DMS114 treated with DMSO at 0.1 percent for 48 hours (cell line): Measurements from ENCODE around the gene CD300LD.
A peak's percentile ranks its signal among the peaks of the same experiment; 100 is the strongest.
"Not testable (repeated sequence)": the region's sequence is repeated elsewhere in the genome, so short reads cannot be mapped to it uniquely, and the experiment has no call there.

Experiments used
- DNase-seq: peaks from one replicate; lab custom pipeline; 2025; ENCODE audit not compliant: unreplicated experiment; lab: John Stamatoyannopoulos, UW

The CD300LD gene

DNA sequence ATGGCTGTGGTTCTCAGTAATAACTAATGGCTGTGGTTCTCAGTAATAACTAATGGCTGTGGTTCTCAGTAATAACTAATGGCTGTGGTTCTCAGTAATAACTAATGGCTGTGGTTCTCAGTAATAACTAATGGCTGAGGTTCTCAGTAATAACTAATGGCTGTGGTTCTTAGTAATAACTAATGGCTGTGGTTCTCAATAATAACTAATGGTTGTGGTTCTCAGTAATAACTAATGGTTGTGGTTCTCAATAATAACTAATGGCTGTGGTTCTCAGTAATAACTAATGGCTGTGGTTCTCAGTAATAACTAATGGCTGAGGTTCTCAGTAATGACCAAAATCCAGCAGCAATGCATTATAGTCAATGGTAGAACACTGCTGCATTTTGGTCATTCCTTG, 18.4 kb downstream of the CD300LD start:
- DNase-seq = not testable (repeated sequence)

DNA sequence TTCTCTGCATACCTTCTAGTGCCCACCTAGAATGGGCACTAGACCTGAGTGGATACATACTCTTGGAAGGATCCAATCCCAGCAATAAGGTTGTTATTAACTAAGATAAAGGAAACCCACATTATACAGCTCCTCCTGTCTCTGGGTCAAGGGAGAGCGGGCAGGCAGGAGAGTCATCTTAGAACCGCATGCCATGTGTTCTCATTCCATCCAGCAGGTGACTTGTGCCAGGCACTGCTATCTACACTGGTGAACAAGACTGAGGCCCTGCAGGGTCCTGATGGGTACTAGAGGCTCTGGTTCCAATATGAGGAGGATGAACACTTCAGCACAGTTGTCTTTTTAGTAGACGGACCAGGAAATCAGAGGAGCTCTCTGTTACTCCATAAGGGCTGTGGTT, 18.9 kb downstream of the CD300LD start:
- DNase-seq = no peak

DNA sequence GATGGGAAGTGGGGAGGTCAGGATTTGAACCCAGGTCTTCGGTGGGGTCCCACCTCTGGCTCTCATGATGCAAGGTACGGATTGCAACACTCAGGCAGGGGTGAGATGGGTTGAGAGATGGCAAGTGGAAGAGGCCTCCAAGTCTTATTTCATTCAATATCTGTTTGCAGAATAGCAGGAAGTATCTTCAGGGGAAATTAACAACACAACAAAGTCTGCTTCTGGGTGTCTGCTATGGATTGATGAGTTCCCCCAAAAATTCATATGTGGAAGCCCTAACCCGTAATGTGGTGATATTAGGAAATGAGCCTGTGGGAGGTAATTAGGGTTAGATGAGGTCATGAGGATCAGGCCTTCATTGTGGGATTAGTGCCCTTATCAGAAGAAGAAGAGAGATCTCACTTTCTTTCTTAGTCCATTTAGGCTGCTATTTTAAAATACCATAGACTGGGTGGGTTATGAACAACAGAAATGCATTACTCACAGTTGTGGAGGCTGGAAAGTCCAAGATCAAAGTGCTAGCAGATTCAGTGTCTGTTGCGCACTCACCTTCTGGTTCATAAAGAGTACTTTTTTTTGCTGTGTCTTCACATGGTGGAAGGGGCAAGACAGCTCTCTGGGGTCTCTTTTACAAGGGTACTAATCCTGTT, 20.3 kb downstream of the CD300LD start:
- no peak for DNase-seq

DNA sequence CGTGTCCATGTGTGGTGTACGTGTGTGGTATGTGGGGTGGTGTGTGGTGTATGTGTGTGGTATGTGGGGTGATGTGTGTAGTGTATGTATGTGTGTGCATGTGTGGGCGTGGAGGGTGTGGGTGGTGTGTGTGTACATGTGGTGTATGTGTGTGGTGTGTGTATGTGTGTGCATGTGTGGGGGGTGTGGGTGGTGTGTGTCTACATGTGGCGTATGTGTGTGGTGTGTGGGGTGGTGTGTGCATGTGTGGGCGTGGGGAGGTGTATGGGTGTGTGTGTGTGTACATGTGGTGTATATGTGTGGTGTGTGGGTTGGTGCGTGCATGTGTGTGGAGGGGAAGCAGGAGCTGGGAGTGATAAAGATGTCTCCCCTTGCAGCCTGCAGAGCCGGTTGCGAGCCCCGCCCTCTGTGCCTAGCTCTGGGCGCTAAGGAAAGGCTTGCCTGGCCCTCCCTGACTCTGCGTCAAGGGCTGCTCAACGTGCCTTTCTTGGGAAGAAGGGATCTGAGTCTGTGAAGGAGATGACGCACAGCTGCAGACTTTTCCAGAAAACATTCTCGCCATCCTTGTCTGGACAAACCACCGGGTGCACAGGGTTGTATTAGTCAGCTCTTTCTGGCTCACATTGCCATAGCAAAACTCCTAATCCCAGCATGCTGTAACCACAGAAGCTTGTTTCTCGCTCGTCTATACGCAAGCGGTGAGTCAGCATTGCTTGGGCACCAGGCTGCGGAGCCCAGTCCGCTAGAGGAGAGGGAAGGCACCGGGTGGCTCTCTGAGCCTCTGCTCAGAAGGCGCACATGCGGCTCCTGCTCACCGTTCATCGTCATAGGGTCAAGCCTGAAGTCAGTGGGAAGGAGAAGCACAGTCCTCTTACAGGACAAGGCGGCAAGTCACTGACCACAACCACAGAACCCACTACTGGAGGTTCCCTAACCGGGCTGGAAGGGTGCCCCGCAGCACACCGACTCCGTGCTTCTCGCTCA, 22.8 kb downstream of the CD300LD start:
- no peak for DNase-seq

DNA sequence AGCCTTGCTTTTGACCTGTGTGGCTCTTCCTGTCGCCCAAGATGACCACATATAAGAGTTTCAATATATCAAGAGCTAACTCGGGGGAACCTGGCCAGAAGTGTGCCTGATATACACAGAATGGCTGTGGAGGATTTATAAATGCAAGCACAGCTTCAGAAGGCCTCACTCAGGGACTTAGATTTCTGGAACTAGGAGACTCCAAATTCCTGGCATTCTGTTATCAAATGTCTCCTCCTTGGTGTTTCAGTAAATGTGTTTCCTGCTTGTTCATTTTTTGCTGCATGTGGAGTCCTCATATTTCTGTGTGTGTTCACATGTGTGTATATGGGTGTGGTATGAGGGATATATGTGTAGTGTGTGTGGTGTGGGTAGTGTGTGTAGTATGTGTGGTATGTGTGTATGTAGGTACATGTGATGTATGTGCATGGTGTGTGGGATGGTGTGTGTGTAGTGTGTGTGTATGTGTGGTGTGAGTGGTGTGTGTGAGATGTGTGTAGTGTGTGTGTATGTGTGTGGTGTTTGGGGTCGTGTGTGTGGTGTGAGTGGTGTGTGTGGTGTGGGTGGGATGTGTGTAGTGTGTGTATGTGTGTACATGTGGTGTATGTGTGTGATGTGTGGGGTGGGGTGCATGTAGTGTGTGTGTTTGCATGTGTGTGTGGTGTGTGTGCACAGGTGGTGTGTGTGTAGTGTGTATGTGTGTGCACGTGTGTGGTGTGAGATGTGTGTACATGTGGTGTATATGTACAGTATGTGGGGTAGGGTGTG, 23.8 kb downstream of the CD300LD start:
- DNase-seq = no peak

DNA sequence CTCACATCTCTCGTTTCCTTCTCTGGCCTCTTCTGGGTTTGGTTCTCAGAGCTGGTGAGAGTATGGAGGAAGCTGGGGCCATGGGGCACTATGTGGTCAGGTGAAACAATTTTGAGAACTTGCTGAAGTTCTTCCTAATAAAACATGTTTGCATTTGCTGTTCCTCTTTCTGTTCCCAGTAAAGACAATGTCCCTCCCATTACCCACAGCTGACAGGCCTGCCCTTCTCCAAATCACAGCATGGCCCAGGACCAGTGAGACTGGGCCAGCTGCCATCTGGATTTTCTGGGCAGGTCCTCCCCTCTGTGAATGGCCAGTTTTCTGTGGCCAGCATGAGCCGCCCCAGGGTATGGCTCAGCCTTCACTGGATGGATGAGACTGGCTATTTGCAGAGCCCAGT, 24.7 kb downstream of the CD300LD start, which contains the start of gene CD300H:
Gene CD300H (minus strand): TSS at position 113 of the 400 bp plus-strand sequence.
- no peak for DNase-seq

DNA sequence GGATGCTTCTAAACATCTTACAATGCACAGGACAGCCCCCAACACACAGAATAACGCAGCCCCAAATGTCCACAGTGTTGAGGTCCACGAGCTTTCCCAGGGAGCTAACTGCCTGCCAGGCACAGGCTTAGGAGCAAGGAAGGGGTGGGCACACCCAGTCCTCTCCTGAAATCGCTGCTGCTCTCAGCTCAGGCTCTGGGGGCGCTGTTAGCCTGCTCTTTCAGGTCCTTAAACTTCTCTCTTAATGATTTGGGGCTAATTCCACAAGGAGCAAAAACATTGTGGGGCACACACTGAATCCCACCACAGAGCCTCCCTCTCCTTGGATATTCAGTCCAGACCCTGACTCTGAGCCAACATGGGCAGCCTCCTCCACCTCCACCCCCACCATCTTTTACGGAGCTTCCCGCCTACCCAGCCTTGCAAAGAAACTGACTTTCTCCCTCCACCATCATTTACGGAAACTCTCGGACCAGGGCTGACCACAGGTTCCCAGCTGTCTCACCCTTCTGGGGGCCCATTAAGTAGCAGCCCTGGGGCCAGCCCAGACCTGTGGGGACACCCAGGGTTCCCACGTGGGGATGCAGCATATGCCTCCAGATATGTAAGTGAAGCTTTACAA, 25.8 kb downstream of the CD300LD start:
- DNase-seq = peak; percentile 3

DNA sequence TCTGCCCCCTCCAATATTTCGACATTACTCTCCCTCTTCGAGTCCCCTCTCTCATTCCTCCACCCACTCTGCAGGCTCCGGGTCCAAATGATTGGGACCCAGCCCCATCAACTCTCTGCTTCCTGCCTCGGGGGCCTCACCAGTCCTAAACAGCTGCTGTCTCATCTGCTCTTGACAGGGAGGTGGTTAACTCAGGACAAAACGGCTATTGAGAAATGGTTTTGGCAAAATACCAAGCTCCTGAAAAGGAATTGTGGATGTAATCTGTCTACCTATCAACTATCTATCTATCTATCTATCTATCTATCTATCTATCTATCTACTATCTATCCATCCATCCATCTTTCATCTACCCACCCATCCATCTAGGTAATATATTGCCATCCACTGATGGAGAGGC, 27.0 kb downstream of the CD300LD start:
- no peak for DNase-seq

DNA sequence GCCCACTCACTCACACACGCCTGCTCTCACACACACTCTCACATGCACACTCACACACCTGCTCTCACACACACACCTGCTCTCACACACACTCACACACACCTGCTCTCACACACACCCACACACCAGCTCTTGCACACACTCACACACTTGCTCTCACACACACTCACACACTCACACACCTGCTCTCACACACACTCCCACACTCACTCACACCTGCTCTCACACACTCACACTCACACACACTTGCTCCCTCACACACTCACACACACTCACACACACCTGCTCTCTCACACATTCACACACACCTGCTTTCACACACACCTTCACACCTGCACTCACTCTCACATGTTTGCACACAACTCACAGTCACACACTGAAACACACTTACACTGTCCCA, 28.7 kb downstream of the CD300LD start:
- no peak for DNase-seq

DNA sequence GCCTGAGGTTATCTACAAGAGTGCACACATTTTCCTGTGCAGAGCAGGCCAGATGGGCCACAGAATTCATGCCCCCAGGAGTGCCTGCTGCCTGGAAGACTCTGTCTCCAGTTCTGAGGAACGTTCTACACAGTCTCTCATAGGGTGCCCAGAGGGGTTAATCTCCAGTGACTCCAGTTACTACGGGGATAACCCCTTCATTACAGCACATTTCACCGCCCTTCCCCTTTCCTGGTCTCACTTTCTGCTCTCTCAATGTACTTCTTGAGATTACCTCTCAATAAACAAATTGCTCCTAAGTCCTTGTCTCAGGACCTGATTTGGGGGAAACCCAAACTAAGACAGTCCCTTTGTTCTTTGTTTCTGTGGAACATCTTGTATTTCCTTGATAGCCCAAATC, 30.5 kb downstream of the CD300LD start:
- no peak for DNase-seq

DNA sequence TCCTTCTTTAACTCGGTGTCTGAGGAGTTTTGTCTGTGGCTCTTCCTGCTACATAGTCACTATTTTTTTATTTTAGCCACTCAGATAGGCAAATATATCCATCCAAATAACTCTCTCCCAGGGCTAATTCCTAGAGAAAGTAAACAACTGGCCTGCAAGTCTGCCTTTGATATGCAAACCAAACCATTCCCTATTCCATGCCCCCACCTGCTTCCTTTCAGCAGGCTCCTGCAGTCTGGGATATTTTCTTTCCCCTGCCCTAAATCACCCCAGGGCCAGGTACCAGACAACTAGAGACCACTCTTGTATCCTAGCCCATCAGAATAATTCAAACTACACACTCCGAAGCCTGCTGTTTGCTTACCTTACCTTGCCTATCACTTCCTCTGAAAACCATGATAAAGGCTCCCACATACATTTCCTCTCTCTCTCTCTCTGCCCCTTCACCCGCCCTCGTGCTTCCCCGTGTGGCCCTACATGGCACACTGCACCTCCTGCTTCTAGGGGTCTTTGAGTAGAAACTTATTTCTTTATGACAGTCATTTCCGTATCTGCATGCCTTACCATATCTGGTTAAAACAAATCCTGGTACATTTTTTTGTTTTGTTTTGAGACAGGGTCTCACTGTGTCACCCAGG, 33.1 kb downstream of the CD300LD start:
- no peak for DNase-seq

DNA sequence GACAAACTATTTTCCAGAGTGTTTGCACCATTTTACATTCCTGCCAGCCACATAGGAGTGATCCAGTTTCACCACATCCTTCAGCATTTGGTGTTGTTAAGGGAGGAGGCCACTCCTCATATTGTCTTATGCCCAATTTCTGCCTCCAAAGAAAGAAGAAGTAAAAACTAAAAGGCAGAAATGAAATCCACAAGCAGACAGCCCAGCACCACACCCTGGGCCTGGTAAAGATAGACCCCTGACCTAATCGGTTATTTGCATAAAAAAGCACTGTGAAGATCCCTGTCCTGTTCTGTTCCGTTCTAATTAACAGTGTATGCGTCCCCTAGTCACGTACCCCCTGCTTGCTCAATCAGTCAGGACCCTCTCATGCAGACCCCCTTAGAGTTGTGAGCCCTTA, 33.7 kb downstream of the CD300LD start:
- DNase-seq = not testable (repeated sequence)

DNA sequence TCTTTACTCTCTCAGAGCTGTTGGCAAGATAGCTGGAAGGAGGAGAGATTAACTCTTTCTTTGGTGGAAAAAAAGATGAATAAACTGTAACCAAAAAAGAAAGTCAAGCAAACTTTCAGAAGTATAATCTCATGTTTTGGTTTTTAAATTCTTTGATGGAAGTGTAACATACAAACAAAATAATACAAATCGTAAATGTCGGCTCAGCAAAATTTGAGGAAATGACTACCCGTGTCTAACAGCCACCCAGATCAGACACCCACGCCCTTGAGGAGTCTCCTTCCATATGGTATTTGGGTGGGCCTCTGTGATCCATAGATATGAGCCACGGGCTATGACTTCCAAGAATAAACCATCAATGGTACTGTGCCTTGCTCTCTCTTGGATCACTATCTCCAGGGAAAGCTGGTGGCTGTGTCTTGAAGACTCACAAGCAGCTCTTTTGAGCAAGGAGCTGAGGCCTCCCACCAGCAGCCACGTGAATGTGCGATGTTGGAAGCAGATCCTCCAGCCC, 36.6 kb downstream of the CD300LD start:
- no peak for DNase-seq

DNA sequence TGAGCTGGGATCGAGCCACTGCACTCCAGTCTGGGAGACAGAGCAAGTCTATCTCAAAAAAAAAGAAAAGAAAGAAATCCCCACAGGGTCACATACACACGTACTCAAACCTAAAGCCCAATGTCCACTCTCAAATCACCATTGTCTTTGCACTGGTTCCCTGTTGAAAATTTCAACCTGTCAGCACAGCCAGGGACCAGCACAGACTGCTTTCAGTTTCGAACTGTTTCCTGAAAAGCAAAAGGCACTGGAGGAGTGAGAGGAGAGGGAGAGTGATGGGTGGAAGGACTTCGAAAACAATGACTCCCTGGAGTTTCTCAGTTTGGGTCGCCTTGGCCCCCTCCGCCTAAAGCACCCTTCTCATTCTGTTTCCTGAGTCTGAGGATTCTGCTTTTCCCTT, 37.2 kb downstream of the CD300LD start:
- no peak for DNase-seq

DNA sequence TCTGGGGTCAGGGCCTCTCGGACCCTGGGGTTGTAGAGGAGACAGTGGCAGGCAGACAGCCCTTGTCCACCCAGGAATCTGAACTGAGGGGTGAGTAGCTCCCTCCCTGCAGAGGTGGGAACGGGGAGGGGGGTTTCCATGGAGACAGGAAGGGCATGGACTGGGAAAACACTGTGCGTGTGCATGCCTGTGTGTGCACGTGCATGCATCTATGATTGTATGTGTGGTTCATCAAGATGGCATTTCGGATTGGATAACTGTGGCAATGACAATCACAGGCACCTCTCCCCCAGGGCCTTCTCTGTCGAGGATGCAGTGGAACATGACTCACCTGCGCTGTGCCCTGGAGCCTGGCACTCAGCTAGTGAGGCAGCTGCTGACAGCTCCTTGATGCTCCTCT, 40.0 kb downstream of the CD300LD start:
- DNase-seq = no peak

DNA sequence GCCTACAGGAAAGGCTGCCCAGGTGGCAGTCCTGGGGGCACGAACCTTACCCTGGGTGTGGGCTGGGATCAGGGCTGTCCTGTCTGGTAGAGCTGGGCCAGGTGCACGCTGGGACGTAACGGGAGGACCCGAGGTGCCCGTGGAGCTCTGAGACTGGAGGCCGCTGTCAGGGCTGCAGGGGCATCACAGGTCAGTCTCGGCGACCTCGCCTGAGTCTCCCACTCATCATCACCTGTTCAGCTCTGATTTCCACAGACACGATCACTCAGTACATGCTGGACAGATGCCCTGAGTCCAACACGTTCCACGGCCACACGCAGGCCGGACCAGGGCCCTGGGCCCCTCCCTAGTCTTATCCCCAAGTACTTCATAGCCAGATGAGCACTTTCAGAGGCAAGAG, 41.5 kb downstream of the CD300LD start:
- no peak for DNase-seq

DNA sequence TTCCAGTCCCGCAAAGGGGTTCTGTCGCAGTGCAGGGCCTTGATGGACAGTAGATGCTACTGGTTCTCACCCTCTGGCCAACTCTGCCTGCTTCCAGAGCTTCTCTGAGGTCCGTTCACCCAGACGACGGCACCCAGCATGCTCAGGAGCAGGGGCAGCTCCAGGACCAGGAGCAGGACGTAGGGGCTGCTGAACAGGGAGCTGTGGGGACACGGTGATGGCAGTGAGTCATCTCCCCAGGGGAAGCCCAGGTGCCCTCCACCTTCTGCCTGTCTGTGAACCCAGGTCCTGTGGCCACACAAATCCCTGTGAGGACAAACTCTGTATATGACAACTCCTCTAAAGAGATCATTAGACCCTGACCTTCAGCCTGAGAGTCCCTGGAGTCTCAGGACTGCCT, 42.7 kb downstream of the CD300LD start:
- no peak for DNase-seq

DNA sequence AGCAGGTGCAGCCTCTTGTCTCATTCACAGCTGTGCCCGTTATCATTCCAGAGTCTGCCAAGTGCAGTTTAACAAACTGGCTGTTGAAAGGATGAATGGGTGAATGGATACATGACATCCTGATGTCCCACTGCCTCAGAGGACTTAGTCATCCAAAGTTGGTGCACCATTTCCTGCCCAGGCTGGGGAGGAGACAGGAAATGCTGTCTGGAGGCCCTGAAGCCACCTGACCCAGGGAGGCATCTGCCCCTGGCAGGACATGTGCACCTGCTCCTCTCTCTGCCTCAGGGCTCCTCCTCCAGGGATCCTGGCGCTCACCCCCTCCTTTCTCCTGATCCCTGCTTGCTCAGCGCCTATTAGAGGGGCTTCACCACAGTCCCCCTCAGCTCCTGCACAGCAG, 44.3 kb downstream of the CD300LD start:
- DNase-seq = no peak

DNA sequence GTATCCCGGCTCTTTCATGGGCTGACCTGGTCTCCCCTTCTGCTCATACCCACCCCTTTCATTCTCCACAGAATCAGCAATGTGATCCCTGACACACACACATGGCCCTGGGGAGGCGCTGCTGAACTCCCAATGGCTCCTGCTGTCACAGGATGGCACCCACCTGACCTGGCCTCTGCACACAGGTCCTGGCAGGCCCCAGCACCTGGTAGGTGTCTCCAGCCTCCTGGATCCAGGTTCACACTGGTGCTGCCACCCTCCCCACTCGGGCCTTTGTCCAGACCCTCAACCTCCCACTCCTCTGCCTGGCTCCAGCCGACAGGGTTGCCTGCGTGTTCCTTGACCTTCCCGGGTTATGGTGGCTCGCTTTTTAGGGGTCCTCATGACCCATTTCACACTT, 44.8 kb downstream of the CD300LD start:
- DNase-seq = no peak

DNA sequence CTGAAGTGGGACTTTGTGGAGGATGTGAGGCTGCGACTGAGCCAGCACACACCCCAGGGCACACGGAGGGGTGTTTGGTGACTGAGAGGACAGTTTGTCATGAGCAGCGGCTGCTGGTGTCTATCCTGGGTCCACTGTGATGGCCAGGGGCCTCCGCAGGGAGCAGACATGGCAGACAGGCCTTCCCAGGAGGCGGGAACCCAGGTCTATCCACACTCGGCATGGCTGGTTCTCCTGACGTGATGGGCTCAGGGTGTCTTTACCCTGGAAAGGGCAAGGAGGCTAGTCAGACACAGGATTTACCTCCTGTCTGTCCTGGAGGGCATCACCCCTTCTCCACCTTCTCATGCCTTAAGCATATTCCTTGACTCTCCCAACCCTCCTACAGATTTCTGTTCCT, 45.5 kb downstream of the CD300LD start:
- no peak for DNase-seq
